Loucy (cell line): ENCODE measurements around the gene PTPRN2.
"Not testable (repeated sequence)": the region's sequence is repeated elsewhere in the genome, so short reads cannot be mapped to it uniquely, and the experiment has no call there.

ENCODE experiments used
- H2AFZ ChIP-seq: fragments of 200-600 bp; sonication (generic); 2 replicates; pipeline ENCODE4 v1.6.0; 2016; ENCODE audit warnings: antibody characterized with exemption, mild to moderate bottlenecking, low read length, moderate library complexity
- H3F3A ChIP-seq: fragments of 200-600 bp; 2 replicates; pipeline ENCODE4 v1.6.0; 2016; ENCODE audit warnings: antibody characterized with exemption, low read depth, mild to moderate bottlenecking
- H3K27me3 ChIP-seq: fragments of 200-600 bp; sonication (generic); 2 replicates; pipeline ENCODE4 v1.6.1; 2014; ENCODE audit warnings: low read length, mild to moderate bottlenecking; ENCODE audit not compliant: insufficient read depth, poor library complexity, severe bottlenecking
- H3K36me3 ChIP-seq: fragments of 200-600 bp; sonication (generic); 2 replicates; pipeline ENCODE4 v1.6.1; 2016; ENCODE audit warnings: low read length; ENCODE audit not compliant: insufficient read depth
- H3K4me1 ChIP-seq: fragments of 200-600 bp; sonication (generic); 2 replicates; pipeline ENCODE4 v1.5.1; 2014; ENCODE audit warnings: low read length, mild to moderate bottlenecking; ENCODE audit not compliant: insufficient read depth, poor library complexity, severe bottlenecking
- H3K4me2 ChIP-seq: fragments of 200-600 bp; sonication (generic); 2 replicates; pipeline ENCODE4 v1.6.0; 2014; ENCODE audit warnings: antibody characterized with exemption, low read length, low read depth, mild to moderate bottlenecking; ENCODE audit not compliant: poor library complexity, severe bottlenecking
- H3K4me3 ChIP-seq: fragments of 200-600 bp; sonication (generic); 2 replicates; pipeline ENCODE4 v1.5.1; 2014; ENCODE audit warnings: low read length, mild to moderate bottlenecking, mixed read lengths; ENCODE audit not compliant: poor library complexity, severe bottlenecking
- H3K79me2 ChIP-seq: fragments of 200-600 bp; sonication (generic); 2 replicates; pipeline ENCODE4 v1.6.1; 2014; ENCODE audit warnings: low read length; ENCODE audit not compliant: insufficient read depth
- H3K9ac ChIP-seq: fragments of 200-600 bp; sonication (generic); 2 replicates; pipeline ENCODE4 v1.6.0; 2014; ENCODE audit warnings: mild to moderate bottlenecking, low read depth, low read length, moderate library complexity; ENCODE audit not compliant: poor library complexity, severe bottlenecking
- H3K9me2 ChIP-seq: fragments of 200-600 bp; sonication (generic); replicated peaks from 2 replicates; pipeline ENCODE4 v1.6.1; 2016; ENCODE audit warnings: low read depth, low read length, mixed read lengths
- H3K9me3 ChIP-seq: fragments of 200-600 bp; sonication (generic); 2 replicates; pipeline ENCODE4 v1.6.1; 2014; ENCODE audit warnings: mild to moderate bottlenecking, antibody characterized with exemption, low read length, low read depth; ENCODE audit not compliant: insufficient read depth
- H4K20me1 ChIP-seq: fragments of 200-600 bp; sonication (generic); 2 replicates; pipeline ENCODE4 v1.6.0; 2014; ENCODE audit warnings: antibody characterized with exemption, low read length, mild to moderate bottlenecking; ENCODE audit not compliant: insufficient read depth, poor library complexity, severe bottlenecking
- EZH2phosphoT487 ChIP-seq: fragments of 200-600 bp; IDR thresholded peaks from 2 replicates; pipeline ENCODE4 v1.6.1; 2018; ENCODE audit warnings: antibody characterized with exemption, mild to moderate bottlenecking, moderate library complexity, borderline replicate concordance
- TF ChIP-seq, protein P1 (sequence below): fragments of 200-600 bp; sonication (generic); conservative IDR thresholded peaks from 2 replicates; pipeline ENCODE4 v1.5.1; 2014; ENCODE audit warnings: mild to moderate bottlenecking, antibody characterized with exemption, low read length

PTPRN2 gene

DNA sequence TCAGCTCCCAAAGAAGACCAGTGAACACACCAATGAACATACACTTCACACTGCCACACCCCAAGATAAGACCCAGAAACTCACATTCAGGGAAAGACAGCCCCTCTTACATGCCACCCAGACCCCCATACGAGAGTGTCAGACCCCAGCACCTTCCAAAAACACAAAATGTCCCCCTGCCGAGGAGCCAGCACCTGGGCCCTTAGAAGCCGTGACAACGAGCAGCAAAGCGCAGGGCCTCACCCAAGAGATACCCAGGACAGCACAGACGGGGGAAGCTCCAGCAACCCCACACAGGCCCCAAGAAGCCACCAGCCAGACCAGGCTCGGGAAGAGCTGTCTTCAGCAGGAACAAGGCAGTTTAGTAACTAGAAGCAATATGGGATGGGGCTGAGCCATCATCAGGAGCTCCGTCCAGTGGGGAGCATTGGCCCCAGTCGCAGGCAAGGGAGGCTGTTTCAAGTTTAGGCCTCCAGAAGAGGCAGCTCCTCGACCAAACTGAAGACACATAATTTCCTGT lies 243.6 kb downstream of the PTPRN2 start:
- Histone ChIP-seq H4K20me1 (no peaks in the 10 kb centered on the region), H3K9me3 (peaks cover 12% of the 10 kb centered on the region; the same call in 1 of the 2 replicates), H3K79me2 (no peaks in the 10 kb centered on the region), H3K4me2 (no peak overlapping the region), H3K27me3 (no peaks in the 10 kb centered on the region), H3K9ac (no peak overlapping the region), H3K4me1 (no peaks in the 10 kb centered on the region), H3K9me2 (no peaks in the 10 kb centered on the region), H2AFZ (no peak overlapping the region), H3K36me3 (no peaks in the 10 kb centered on the region), H3K4me3 (no peak overlapping the region), H3F3A (no peaks in the 10 kb centered on the region)
- TF ChIP-seq, protein P1, sequence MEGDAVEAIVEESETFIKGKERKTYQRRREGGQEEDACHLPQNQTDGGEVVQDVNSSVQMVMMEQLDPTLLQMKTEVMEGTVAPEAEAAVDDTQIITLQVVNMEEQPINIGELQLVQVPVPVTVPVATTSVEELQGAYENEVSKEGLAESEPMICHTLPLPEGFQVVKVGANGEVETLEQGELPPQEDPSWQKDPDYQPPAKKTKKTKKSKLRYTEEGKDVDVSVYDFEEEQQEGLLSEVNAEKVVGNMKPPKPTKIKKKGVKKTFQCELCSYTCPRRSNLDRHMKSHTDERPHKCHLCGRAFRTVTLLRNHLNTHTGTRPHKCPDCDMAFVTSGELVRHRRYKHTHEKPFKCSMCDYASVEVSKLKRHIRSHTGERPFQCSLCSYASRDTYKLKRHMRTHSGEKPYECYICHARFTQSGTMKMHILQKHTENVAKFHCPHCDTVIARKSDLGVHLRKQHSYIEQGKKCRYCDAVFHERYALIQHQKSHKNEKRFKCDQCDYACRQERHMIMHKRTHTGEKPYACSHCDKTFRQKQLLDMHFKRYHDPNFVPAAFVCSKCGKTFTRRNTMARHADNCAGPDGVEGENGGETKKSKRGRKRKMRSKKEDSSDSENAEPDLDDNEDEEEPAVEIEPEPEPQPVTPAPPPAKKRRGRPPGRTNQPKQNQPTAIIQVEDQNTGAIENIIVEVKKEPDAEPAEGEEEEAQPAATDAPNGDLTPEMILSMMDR: no peak
- no peak for TF ChIP-seq EZH2phosphoT487

DNA sequence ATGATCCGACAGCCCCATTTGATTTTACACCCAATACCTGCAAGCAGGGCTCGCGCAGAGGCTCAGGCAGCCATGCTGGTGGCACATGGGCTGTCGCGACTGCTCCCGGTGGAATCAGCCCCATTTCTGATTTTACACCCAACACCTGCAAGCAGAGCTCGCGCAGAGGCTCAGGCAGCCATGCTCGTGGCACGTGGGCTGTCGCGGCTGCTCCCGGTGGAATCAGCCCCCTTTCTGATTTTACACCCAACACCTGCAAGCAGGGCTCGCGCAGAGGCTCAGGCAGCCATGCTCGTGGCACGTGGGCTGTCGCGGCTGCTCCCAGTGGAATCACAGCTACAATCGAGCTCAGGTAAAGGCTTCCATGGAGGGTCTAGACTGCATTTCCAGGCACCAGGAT lies 244.1 kb downstream of the PTPRN2 start:
- H3K9me3 ChIP-seq: peaks cover 12% of the 10 kb centered on the region; the same call in 1 of the 2 replicates
- H4K20me1 ChIP-seq: no peaks in the 10 kb centered on the region
- no peak overlapping the region for H2AFZ ChIP-seq
- H3K4me3 ChIP-seq: no peak overlapping the region
- H3K36me3 ChIP-seq: no peaks in the 10 kb centered on the region
- H3K9ac ChIP-seq: no peak overlapping the region
- H3K4me2 ChIP-seq: no peak overlapping the region
- H3K27me3 ChIP-seq: no peaks in the 10 kb centered on the region
- TF ChIP-seq EZH2phosphoT487: no peak
- TF ChIP-seq, protein P1: no peak
- H3K9me2 ChIP-seq: no peaks in the 10 kb centered on the region
- no peaks in the 10 kb centered on the region for H3K79me2 ChIP-seq
- H3F3A ChIP-seq: no peaks in the 10 kb centered on the region
- H3K4me1 ChIP-seq: no peaks in the 10 kb centered on the region

DNA sequence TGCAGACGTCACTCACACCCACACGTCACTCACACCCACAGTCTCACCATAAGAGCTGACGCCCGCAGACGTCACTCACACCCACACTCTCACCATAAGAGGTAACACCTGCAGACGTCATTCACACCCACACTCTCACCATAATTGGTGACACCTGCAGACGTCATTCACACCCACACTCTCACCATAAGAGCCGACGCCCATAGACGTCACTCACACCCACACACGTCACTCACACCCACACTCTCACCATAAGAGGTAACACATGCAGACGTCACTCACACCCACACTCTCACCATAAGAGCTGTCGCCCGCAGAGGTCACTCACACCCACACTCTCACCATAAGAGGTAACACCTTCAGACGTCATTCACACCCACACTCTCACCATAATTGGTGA lies 246.5 kb downstream of the PTPRN2 start:
- not testable (repeated sequence) for H4K20me1 ChIP-seq, H3K79me2 ChIP-seq, H2AFZ ChIP-seq, H3K27me3 ChIP-seq, H3K36me3 ChIP-seq, H3K4me3 ChIP-seq, H3K4me2 ChIP-seq, H3K9me2 ChIP-seq, H3K4me1 ChIP-seq, H3F3A ChIP-seq, H3K9ac ChIP-seq
- peaks cover 17% of the 10 kb centered on the region; the same call in 1 of the 2 replicates for H3K9me3 ChIP-seq

DNA sequence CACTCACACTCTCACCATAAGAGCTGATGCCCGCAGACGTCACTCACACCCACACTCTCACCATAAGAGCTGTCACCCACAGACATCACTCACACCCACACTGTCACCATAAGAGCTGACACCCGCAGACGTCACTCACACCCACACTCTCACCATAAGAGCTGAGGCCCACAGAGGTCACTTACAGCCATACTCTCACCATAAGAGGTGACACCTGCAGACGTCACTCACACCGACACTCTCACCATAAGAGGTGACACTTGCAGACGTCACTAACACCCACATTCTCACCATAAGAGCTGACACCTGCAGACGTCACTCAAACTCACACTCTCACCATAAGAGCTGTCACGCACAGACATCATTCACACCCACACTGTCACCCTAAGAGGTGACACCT lies 250.7 kb downstream of the PTPRN2 start:
- H3K4me2 ChIP-seq, H4K20me1 ChIP-seq, H3K36me3 ChIP-seq, H2AFZ ChIP-seq, H3K79me2 ChIP-seq, H3K4me1 ChIP-seq, H3K9ac ChIP-seq, H3K27me3 ChIP-seq, H3K9me2 ChIP-seq, H3F3A ChIP-seq, H3K4me3 ChIP-seq, H3K9me3 ChIP-seq: not testable (repeated sequence)

DNA sequence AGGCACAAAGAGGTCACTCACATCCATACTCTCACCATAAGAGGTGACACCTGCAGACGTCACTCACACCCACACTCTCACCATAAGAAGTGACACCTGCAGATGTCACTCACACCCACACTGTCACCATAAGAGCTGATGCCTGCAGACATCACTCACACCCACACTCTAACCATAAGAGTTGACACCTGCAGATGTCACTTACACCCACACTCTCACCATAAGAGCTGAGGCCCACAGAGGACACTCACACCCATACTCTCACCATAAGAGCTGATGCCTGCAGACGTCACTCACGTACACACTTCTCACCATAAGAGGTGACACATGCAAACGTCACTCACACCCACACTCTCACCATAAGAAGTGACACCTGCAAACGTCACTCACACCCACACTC lies 255.1 kb downstream of the PTPRN2 start:
- not testable (repeated sequence) for H3K4me3 ChIP-seq, H3K9me2 ChIP-seq, H3K79me2 ChIP-seq, H3K27me3 ChIP-seq, H3K4me2 ChIP-seq, H3K4me1 ChIP-seq, H3F3A ChIP-seq, H3K36me3 ChIP-seq, H3K9ac ChIP-seq, H2AFZ ChIP-seq, H4K20me1 ChIP-seq
- peaks cover 22% of the 10 kb centered on the region; the same call in 1 of the 2 replicates for H3K9me3 ChIP-seq

DNA sequence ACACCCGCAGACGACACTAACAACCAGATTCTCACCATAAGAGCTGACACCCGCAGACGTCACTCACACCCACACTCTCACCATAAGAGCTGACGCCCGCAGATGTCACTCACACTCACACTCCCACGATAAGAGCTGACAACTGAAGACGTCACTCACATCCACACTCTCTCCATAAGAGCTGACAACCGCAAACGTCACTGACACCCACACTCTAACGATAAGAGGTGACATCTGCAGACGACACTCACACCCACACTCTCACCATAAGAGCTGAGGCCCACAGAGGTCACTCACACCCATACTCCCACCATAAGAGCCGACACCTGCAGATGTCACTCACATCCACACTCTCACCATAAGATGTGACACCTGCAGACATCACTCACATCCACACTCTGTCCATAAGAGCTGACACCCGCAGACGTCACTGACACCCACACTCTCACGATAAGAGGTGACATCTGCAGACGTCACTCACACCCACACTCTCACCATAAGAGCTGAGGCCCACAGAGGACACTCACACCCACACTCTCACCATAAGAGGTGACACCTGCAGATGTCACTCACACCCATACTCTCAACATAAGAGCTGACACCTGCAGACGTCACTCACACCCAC lies 255.7 kb downstream of the PTPRN2 start:
- H3K36me3 ChIP-seq, H2AFZ ChIP-seq, H3K79me2 ChIP-seq, H3K9me2 ChIP-seq, H3F3A ChIP-seq, H3K27me3 ChIP-seq, H3K4me2 ChIP-seq, H3K4me1 ChIP-seq, H4K20me1 ChIP-seq, H3K9ac ChIP-seq, H3K4me3 ChIP-seq: not testable (repeated sequence)
- H3K9me3 ChIP-seq: peaks cover 17% of the 10 kb centered on the region; the same call in 1 of the 2 replicates
